Panc1 (cell line): ENCODE data around the gene DCAKD. TPM values are rescaled to one million over a fixed set of nuclear protein-coding genes. Genes with fewer than 3 reads are reported as not detected.

Experiments
- ATAC-seq: fragments of 200-7000 bp; cut with Tn5 transposase; 2 replicates; pipeline ENCODE4 v1.9.1; 2020; ENCODE audit warnings: mild to moderate bottlenecking, moderate library complexity
- BruUV-seq: library from RNA; stranded (reverse); fragments of 400-500 nt; replicated peaks from 2 replicates; lab custom pipeline; 2021; lab: Mats Ljungman, UMichigan
- CTCF ChIA-PET: fragments of 300-600 bp; sonication (Branson Sonifier 250); formaldehyde crosslinking; loops from one replicate; lab custom pipeline; 2022; ENCODE audit warnings: antibody characterized with exemption; lab: Charles Lee
- POLR2A ChIA-PET: fragments of 300-600 bp; sonication (Branson Sonifier 250); formaldehyde crosslinking; loops from one replicate; lab custom pipeline; 2022; ENCODE audit warnings: antibody characterized with exemption; lab: Charles Lee
- DNase-seq: peaks from one replicate; pipeline ENCODE4 v3.0.0-alpha.2; 2010; ENCODE audit warnings: low read depth, low spot score
- H3K27ac ChIP-seq: 2 replicates; pipeline ENCODE4 v1.5.1; 2011; ENCODE audit warnings: mild to moderate bottlenecking, low read length, inconsistent platforms
- H3K27me3 ChIP-seq: fragments of 200-500 bp; sonication (Bioruptor generic); 2 replicates; pipeline ENCODE4 v1.6.0; 2014; ENCODE audit warnings: low read length, inconsistent platforms; ENCODE audit not compliant: control insufficient read depth, insufficient read depth
- H3K36me3 ChIP-seq: fragments of 200-500 bp; sonication (Bioruptor generic); 2 replicates; pipeline ENCODE4 v1.5.1; 2014; ENCODE audit warnings: inconsistent platforms, mild to moderate bottlenecking, low read length, moderate library complexity; ENCODE audit not compliant: control insufficient read depth, insufficient read depth
- H3K4me1 ChIP-seq: 2 replicates; pipeline ENCODE4 v1.5.1; 2011; ENCODE audit warnings: inconsistent platforms, mild to moderate bottlenecking, low read length, moderate library complexity; ENCODE audit not compliant: control insufficient read depth, insufficient read depth
- H3K4me3 ChIP-seq, 2 experiments: 2 replicates each; pipeline ENCODE4 v1.5.1; 2011 to 2012; ENCODE audit warnings: low read depth in 2 of 2, low read length in 2 of 2, mild to moderate bottlenecking in 2 of 2, inconsistent platforms in 1 of 2, moderate library complexity in 1 of 2
- H3K9me3 ChIP-seq: fragments of 200-500 bp; sonication (Bioruptor generic); 2 replicates; pipeline ENCODE4 v1.5.1; 2014; ENCODE audit warnings: low read depth, mild to moderate bottlenecking, inconsistent platforms, low read length, moderate library complexity; ENCODE audit not compliant: control insufficient read depth, insufficient read depth
- CTCF ChIP-seq: fragments of 450-650 bp; IDR thresholded peaks from 2 replicates; pipeline ENCODE4 v1.5.1; 2017; ENCODE audit warnings: mild to moderate bottlenecking
- POLR2AphosphoS5 ChIP-seq: IDR thresholded peaks from 2 replicates; pipeline ENCODE4 v1.6.1; 2012; ENCODE audit warnings: mild to moderate bottlenecking, low read depth, low read length, moderate library complexity
- REST ChIP-seq, 2 experiments: IDR thresholded peaks; 2 replicates each; pipeline ENCODE4 v1.6.1; 2011 to 2012; ENCODE audit warnings: low read depth in 2 of 2, control low read depth in 1 of 2, low read length in 1 of 2, mild to moderate bottlenecking in 1 of 2, moderate library complexity in 1 of 2; ENCODE audit not compliant: insufficient read depth in 1 of 2
- SIN3A ChIP-seq: IDR thresholded peaks from 2 replicates; pipeline ENCODE4 v1.6.1; 2012; ENCODE audit warnings: low read depth, mild to moderate bottlenecking, low read length, moderate library complexity, borderline replicate concordance; ENCODE audit not compliant: insufficient read depth
- TCF7L2 ChIP-seq: IDR thresholded peaks from 2 replicates; pipeline ENCODE4 v1.6.1; 2011; ENCODE audit warnings: mild to moderate bottlenecking, low read depth, low read length, inconsistent platforms
- in situ Hi-C: cut with HindIII; loops from 2 replicates; pipeline ENCODE4 v1.10.0; 2016; ENCODE audit warnings: low sequenced_read_pairs, low pct_unique_long_range_greater_than_20kb
- intact Hi-C: fragments of 100-400 bp; cut with micrococcal nuclease; formaldehyde crosslinking; loops from one replicate; pipeline ENCODE4 v1.10.0; 2022; ENCODE audit not compliant: unreplicated experiment
- total RNA-seq: library from RNA; stranded (reverse); gene quantifications from one replicate; pipeline ENCODE4 v1.2.1, GENCODE V29; 2021; ENCODE audit not compliant: unreplicated experiment

The DCAKD gene
- total RNA-seq, 1 experiment from 2014 or later: 24.3 TPM

GRCh38 chr17:45006927-45007461 is 44.4 kb downstream of the DCAKD start:
- Histone ChIP-seq H3K36me3 (no peaks in the 10 kb centered on the region), H3K4me1 (no peaks in the 10 kb centered on the region), H3K27me3 (no peaks in the 10 kb centered on the region), H3K27ac (no peak overlapping the region), H3K4me3 (no peak overlapping the region), H3K9me3 (no peaks in the 10 kb centered on the region)
- in situ Hi-C loops (no loop called here), intact Hi-C loops (no loop called here)
- POLR2A ChIA-PET: no interaction called here
- BruUV-seq: no TSS peak
- TF ChIP-seq CTCF (no peak), POLR2AphosphoS5 (no peak), TCF7L2 (no peak), SIN3A (no peak), REST (IDR thresholded peaks at IDR 0.05; ENCODE audit: insufficient read depth in 1 of 2, low read depth in 2 of 2, low read length in 1 of 2) (no peak)
- no peak for DNase-seq
- ATAC-seq: no peak
- CTCF ChIA-PET: interaction anchor here (0.6 kb wide), 1 partner anchor 32 kb away, joined by 3 read pairs; no protein-coding TSS in a partner anchor

- Histone ChIP-seq H3K27ac (no peak overlapping the region), H3K4me1 (no peaks in the 10 kb centered on the region), H3K27me3 (no peaks in the 10 kb centered on the region), H3K36me3 (no peaks in the 10 kb centered on the region), H3K4me3 (no peak overlapping the region), H3K9me3 (no peaks in the 10 kb centered on the region)
- intact Hi-C loops: no loop called here
- in situ Hi-C loops: no loop called here
- no TSS peak for BruUV-seq
- ChIA-PET CTCF (no interaction called here), POLR2A (interaction anchor here (0.6 kb wide), 1 partner anchor 148 kb away, joined by 4 read pairs; no protein-coding TSS in a partner anchor)
- TF ChIP-seq CTCF: no peak
- no peak for TF ChIP-seq SIN3A
- no peak for DNase-seq
- ATAC-seq: no peak
Measured at GRCh38 chr17:45005700-45006099, 45.7 kb downstream of the DCAKD start.
